ENCODE data around the gene LGALS14.
"Not testable (repeated sequence)": the region's sequence is repeated elsewhere in the genome, so short reads cannot be mapped to it uniquely, and the experiment has no call there.

The LGALS14 gene

GRCh38 chr19:39704181-39705044 is at the start of gene LGALS14:
Gene LGALS14, plus strand, starts transcription at chr19:39704481. Its CDS starts 48 bp downstream, at chr19:39704529.
- ATAC-seq = no peak

GRCh38 chr19:39655613-39656012 is 48.7 kb upstream of the LGALS14 start, which contains the start of gene LGALS16:
Gene LGALS16, plus strand, starts transcription at chr19:39655913. Its CDS starts 49 bp downstream, at chr19:39655962.
- no peak for ATAC-seq

GRCh38 chr19:39659791-39660190 is 44.5 kb upstream of the LGALS14 start:
- ATAC-seq = no peak

GRCh38 chr19:39660661-39661060 is 43.6 kb upstream of the LGALS14 start:
- ATAC-seq = no peak

- peak; percentile 24 to 46 for ATAC-seq
Measured at GRCh38 chr19:39661565-39661964, 42.7 kb upstream of the LGALS14 start.

- not testable (repeated sequence) for ATAC-seq
Measured at GRCh38 chr19:39669860-39670259, 34.4 kb upstream of the LGALS14 start.

- ATAC-seq = no peak
Measured at GRCh38 chr19:39670998-39671397, 33.3 kb upstream of the LGALS14 start.

GRCh38 chr19:39671739-39672363 is 32.4 kb upstream of the LGALS14 start:
- peak; percentile 60 to 69 for ATAC-seq

- no peak for ATAC-seq
Measured at GRCh38 chr19:39672473-39672872, 31.8 kb upstream of the LGALS14 start.

- ATAC-seq = not testable (repeated sequence)
Measured at GRCh38 chr19:39673862-39674261, 30.4 kb upstream of the LGALS14 start.

GRCh38 chr19:39676004-39676403 is 28.3 kb upstream of the LGALS14 start:
- peak; percentile 47 to 55 for ATAC-seq

- ATAC-seq = no peak
Measured at GRCh38 chr19:39677961-39678889, 26.1 kb upstream of the LGALS14 start.

GRCh38 chr19:39679056-39679790 is 25.1 kb upstream of the LGALS14 start:
- ATAC-seq = peak; percentile 90 to 91

GRCh38 chr19:39679791-39680168 is 24.5 kb upstream of the LGALS14 start:
- ATAC-seq = peak; percentile 51 to 56

GRCh38 chr19:39680593-39680992 is 23.7 kb upstream of the LGALS14 start:
- no peak for ATAC-seq

- ATAC-seq = no peak
Measured at GRCh38 chr19:39681416-39681815, 22.9 kb upstream of the LGALS14 start.

- ATAC-seq = no peak
Measured at GRCh38 chr19:39684267-39684666, 20.0 kb upstream of the LGALS14 start.

- no peak for ATAC-seq
Measured at GRCh38 chr19:39686739-39687138, 17.5 kb upstream of the LGALS14 start.

GRCh38 chr19:39688637-39689036 is 15.6 kb upstream of the LGALS14 start:
- ATAC-seq = not testable (repeated sequence)

- peak; percentile 44 to 64 for ATAC-seq
Measured at GRCh38 chr19:39692166-39692565, 12.1 kb upstream of the LGALS14 start.

- no peak for ATAC-seq
Measured at GRCh38 chr19:39692822-39693221, 11.5 kb upstream of the LGALS14 start.

GRCh38 chr19:39695759-39696158 is 8.5 kb upstream of the LGALS14 start:
- ATAC-seq = no peak
